ENCODE data around the gene SMIM45.

SMIM45 gene

DNA sequence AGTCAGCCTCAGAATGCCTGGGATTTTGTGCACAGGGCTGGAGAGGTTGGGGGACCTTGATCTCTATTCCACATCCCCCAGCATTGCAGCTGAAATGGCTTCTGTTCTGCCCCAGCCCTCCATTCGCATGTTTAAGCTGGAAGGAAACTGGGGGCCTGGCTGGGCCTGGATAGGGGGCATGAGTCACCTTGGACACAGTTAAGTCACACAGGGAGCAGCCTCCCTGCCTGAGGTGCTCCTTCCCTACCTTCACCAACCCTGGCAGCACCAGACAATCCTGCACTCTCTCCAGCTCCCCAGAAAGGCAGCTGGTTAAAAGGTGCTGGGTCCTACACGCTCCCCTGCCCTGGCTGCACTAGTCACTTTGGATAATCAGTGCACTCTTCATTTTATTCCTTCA lies 763 bp downstream of the SMIM45 start:
- no peak overlapping the region for H3K4me3 ChIP-seq
- intact Hi-C loops (cut with DNase I; ENCODE audit: low total_unique reads) = no loop called here
- no peaks in the 10 kb centered on the region for H3K4me1 ChIP-seq
- TF ChIP-seq POLR2A (IDR thresholded peaks at IDR 0.05) = no peak
- H3K36me3 ChIP-seq (ENCODE audit: low read depth, missing control alignments) = no peaks in the 10 kb centered on the region
- no peaks in the 10 kb centered on the region for H3K27me3 ChIP-seq
- no peak overlapping the region for H3K27ac ChIP-seq
- DNase-seq = no peak
- 89 to 94% methylated on average over 1 to 2 of the region's 2 CpGs for WGBS, 2 donors
- no peaks in the 10 kb centered on the region for H3K9me3 ChIP-seq

DNA sequence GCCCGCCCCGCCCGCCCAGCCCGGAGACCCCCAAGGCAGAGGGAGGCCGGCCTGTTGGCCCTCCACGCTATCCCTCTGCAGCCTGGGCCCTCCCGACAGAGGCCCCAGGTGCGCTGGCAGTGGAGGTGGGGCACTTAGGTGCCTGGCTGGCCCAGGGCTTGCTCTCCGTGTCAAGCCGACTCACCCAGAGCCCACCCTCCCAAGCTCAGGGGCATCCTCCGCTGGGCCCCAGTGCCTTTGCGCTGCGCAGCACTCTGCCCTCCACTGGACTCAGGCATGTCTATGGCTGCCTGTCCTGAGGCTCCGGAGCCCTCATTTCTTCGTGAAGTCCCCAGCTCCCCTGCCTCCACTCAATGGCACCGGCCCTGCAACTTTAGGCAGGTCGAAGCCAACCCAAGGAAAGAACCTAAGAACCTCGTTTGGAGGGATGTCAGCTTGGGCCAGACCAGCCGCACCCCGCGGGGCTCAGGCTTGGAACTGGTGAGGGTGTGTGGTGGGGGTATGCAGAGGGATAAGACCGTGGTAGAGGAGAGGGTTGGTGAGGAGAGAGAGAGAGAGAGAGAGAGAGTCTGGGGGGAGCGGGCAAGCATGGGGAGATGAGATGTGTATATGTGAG lies 6.1 kb downstream of the SMIM45 start:
- H3K27ac ChIP-seq = no peak overlapping the region
- WGBS, 2 donors = 41 to 45% methylated on average over 6 to 21 of the region's 23 CpGs
- H3K27me3 ChIP-seq = no peaks in the 10 kb centered on the region
- intact Hi-C loops (cut with DNase I; ENCODE audit: low total_unique reads) = no loop called here
- peaks cover 2% of the 10 kb centered on the region for H3K4me1 ChIP-seq
- no peaks in the 10 kb centered on the region for H3K9me3 ChIP-seq
- no peak for DNase-seq
- H3K4me3 ChIP-seq = peak overlapping the region; percentile 39 to 58
- TF ChIP-seq, protein P1, sequence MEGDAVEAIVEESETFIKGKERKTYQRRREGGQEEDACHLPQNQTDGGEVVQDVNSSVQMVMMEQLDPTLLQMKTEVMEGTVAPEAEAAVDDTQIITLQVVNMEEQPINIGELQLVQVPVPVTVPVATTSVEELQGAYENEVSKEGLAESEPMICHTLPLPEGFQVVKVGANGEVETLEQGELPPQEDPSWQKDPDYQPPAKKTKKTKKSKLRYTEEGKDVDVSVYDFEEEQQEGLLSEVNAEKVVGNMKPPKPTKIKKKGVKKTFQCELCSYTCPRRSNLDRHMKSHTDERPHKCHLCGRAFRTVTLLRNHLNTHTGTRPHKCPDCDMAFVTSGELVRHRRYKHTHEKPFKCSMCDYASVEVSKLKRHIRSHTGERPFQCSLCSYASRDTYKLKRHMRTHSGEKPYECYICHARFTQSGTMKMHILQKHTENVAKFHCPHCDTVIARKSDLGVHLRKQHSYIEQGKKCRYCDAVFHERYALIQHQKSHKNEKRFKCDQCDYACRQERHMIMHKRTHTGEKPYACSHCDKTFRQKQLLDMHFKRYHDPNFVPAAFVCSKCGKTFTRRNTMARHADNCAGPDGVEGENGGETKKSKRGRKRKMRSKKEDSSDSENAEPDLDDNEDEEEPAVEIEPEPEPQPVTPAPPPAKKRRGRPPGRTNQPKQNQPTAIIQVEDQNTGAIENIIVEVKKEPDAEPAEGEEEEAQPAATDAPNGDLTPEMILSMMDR (IDR thresholded peaks at IDR 0.05) = peak in 1 of 3 experiments; percentile 40
- no peak for TF ChIP-seq POLR2A (IDR thresholded peaks at IDR 0.05)
- no peaks in the 10 kb centered on the region for H3K36me3 ChIP-seq (ENCODE audit: low read depth, missing control alignments)

DNA sequence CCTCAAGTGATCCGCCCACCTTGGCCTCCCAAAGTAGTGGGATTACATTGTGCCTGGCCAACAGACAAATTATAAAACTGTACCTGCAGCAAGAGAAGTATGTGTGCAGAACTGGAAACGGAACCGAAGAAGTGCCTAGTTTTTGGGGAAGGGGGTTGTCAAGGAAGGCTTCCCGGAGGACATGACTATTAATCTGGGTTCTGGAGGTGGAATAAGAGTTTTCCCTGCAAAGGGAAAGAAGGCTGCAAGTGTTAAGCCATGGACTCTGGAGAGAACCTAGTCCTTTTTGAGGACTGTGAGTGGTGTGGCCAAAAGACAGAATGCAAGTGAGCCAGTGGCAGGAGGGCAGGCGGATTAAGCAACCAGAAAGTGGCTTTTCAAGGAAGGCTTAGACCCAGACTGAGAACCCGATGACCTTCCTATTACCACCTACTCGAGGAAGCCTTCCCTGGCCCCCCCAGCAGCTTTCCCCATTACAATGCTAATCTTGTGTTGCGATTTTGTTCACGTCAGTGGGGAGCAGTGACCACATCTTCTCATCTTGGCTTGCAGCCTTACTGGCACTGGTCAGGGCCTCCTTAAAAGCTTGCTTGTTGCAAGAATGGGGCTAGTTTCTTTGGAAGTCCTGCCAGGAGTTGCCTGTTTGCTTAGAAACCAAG lies 11.6 kb downstream of the SMIM45 start:
- H3K36me3 ChIP-seq (ENCODE audit: low read depth, missing control alignments) = no peaks in the 10 kb centered on the region
- H3K9me3 ChIP-seq = no peaks in the 10 kb centered on the region
- H3K4me3 ChIP-seq = no peak overlapping the region
- 74 to 77% methylated on average over 9 of the region's 9 CpGs for WGBS, 2 donors
- intact Hi-C loops (cut with DNase I; ENCODE audit: low total_unique reads) = no loop called here
- peaks cover 2% of the 10 kb centered on the region for H3K4me1 ChIP-seq
- DNase-seq = no peak
- H3K27ac ChIP-seq = no peak overlapping the region
- TF ChIP-seq, protein P1 (IDR thresholded peaks at IDR 0.05) = no peak
- TF ChIP-seq POLR2A (IDR thresholded peaks at IDR 0.05) = no peak
- H3K27me3 ChIP-seq = no peaks in the 10 kb centered on the region

DNA sequence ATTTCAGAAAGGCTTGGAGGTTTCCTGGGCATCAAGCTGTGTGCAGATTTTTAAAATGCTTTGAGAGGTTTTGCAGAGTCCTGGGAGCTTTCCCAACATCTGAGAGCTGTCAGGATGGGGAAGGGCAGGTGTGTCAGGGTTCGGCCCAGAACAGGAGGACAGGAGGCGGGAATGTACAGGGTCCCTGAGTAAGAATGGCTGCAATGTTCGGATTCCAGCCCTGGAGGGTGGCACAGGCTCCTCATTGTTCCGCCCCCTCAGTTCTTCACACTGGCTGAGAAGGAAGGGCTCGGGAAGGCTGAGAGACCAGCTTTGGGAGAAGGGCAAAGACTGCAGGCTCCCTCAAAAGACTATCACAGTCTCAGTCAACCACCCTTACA lies 12.2 kb downstream of the SMIM45 start:
- Histone ChIP-seq H3K36me3 (ENCODE audit: low read depth, missing control alignments) (no peaks in the 10 kb centered on the region), H3K9me3 (no peaks in the 10 kb centered on the region), H3K27ac (no peak overlapping the region), H3K27me3 (no peaks in the 10 kb centered on the region), H3K4me1 (peaks cover 2% of the 10 kb centered on the region), H3K4me3 (no peak overlapping the region)
- DNase-seq = no peak
- intact Hi-C loops (cut with DNase I; ENCODE audit: low total_unique reads) = no loop called here
- WGBS, 2 donors = 61 to 77% methylated on average over 5 of the region's 5 CpGs
- TF ChIP-seq POLR2A (IDR thresholded peaks at IDR 0.05) = no peak
- TF ChIP-seq, protein P1 (IDR thresholded peaks at IDR 0.05) = no peak

DNA sequence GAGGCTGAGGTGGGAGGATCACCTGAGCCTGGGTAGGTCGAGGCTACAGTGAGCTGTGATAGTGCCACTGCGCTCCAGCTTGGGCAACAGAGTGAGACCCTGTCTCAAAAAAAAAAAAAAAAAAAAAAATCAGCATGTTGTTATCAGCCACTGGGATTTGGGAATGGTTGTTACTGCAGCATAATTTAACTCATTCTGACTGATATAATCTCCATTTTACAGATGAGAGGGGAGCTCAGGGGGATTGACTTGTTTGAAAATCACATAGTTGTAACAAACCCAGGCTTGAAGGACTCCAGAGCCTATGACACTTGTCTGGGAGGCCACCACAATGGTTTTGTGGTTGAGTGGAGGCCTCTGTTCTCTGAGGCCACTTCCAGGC lies 14.3 kb downstream of the SMIM45 start:
- intact Hi-C loops (cut with DNase I; ENCODE audit: low total_unique reads) = no loop called here
- no peak overlapping the region for H3K27ac ChIP-seq
- no peaks in the 10 kb centered on the region for H3K4me1 ChIP-seq

More for the DNA sequence above, 14.3 kb downstream of the SMIM45 start:
- no peak overlapping the region for H3K4me3 ChIP-seq
- no peaks in the 10 kb centered on the region for H3K36me3 ChIP-seq (ENCODE audit: low read depth, missing control alignments)
- no peak for DNase-seq
- H3K27me3 ChIP-seq = no peaks in the 10 kb centered on the region
- no peaks in the 10 kb centered on the region for H3K9me3 ChIP-seq
- TF ChIP-seq, protein P1 (IDR thresholded peaks at IDR 0.05) = no peak
- no peak for TF ChIP-seq POLR2A (IDR thresholded peaks at IDR 0.05)
- 98% methylated on average over 2 of the region's 2 CpGs for WGBS, 2 donors
